ENCODE measurements around the gene RBM44. TPM values are rescaled to one million over a fixed set of nuclear protein-coding genes. Genes with fewer than 3 reads are reported as not detected.

The RBM44 gene
- total RNA-seq, 1 experiment from 2014 or later = 0.94 TPM

DNA sequence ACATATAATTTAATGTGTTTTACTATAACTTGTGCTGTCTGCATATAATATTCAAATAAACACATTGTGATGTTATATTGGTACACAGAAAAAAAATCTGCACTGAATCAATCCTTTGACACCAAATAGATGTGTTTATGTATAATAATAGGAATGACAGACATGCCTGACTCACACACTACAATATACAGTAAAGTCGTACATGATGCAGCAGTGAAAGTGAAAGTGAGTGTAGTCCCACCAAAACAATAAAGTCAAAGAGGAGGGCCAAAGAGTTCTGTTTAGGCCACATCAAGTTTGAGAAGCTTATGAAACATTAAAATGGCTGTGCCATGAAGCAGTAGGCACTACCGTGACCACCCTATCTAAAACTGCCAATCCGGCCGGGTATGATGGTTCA is 8.2 kb upstream of the RBM44 start:
- Histone ChIP-seq H3K79me2 (ENCODE audit: low read depth) (no peaks in the 10 kb centered on the region), H3F3A (ENCODE audit: insufficient read depth, low read depth) (peaks cover 15% of the 10 kb centered on the region), H3K4me1 (replicated peaks; ENCODE audit: insufficient read depth) (no peaks in the 10 kb centered on the region), H4K20me1 (ENCODE audit: insufficient read depth) (no peaks in the 10 kb centered on the region), H3K9me2 (ENCODE audit: insufficient read depth) (no peaks in the 10 kb centered on the region), H2AFZ (no peak overlapping the region), H3K4me3 (no peak overlapping the region), H3K4me2 (no peak overlapping the region), H3K9me3 (ENCODE audit: insufficient read depth, low read depth) (peaks cover 13% of the 10 kb centered on the region; the same call in 1 of the 2 replicates), H3K27ac (no peak overlapping the region), H3K36me3 (ENCODE audit: low read depth) (peaks cover 10% of the 10 kb centered on the region; the same call in 1 of the 2 replicates), H3K27me3 (ENCODE audit: insufficient read depth, low read depth) (no peaks in the 10 kb centered on the region)
- intact Hi-C loops (cut with micrococcal nuclease; ENCODE audit: unreplicated experiment) = no loop called here
- POLR2A ChIA-PET (ENCODE audit: unreplicated experiment) = interaction anchor here (0.6 kb wide), 1 partner anchor 272 kb away, joined by 3 read pairs; no protein-coding TSS in a partner anchor
- TF ChIP-seq, protein P1, sequence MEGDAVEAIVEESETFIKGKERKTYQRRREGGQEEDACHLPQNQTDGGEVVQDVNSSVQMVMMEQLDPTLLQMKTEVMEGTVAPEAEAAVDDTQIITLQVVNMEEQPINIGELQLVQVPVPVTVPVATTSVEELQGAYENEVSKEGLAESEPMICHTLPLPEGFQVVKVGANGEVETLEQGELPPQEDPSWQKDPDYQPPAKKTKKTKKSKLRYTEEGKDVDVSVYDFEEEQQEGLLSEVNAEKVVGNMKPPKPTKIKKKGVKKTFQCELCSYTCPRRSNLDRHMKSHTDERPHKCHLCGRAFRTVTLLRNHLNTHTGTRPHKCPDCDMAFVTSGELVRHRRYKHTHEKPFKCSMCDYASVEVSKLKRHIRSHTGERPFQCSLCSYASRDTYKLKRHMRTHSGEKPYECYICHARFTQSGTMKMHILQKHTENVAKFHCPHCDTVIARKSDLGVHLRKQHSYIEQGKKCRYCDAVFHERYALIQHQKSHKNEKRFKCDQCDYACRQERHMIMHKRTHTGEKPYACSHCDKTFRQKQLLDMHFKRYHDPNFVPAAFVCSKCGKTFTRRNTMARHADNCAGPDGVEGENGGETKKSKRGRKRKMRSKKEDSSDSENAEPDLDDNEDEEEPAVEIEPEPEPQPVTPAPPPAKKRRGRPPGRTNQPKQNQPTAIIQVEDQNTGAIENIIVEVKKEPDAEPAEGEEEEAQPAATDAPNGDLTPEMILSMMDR (conservative IDR thresholded peaks at IDR 0.05) = no peak
- TF ChIP-seq EZH2 (IDR thresholded peaks at IDR 0.05; ENCODE audit: low read depth) = no peak
- BruUV-seq (replicated peaks) = no TSS peak
- CTCF ChIA-PET = no interaction called here
- DNase-seq = no peak

DNA sequence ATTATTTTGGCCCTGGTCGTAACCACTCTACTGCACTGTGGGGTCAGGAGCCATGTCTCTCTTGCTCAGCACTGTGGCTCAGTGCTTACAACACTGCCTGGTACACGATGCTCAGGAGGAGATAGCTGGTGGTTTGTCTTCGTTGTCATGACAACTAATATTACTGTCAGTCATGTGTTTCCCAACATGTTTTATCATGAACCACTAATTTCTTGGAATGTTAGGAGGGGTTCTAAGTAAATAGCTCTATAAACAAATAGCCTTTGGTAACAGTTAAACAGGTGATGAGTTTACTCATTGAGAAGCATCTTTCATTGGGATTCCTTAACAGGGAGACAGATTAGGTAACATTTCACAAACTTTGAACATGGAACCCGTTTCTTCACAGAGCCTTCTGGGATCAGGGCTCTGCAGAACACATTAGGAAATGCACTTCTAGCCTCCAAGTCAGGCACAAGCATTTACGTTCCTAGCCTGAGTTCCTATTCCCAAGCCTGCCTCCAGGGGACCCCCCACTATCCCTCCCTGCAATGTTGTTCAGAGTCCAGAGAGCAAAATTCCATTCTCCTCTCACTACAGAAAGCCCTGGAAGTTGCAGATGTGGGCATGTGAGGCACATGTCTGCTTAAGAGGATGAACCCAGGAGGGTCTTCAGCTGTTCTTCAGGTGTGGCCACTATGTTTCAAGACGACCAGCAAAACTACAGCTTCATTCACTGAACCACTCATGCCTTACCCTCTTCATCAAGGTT is 6.4 kb upstream of the RBM44 start:
- peak in 1 of 2 experiments; percentile 59 for DNase-seq
- intact Hi-C loops (cut with micrococcal nuclease; ENCODE audit: unreplicated experiment) = no loop called here
- CTCF ChIA-PET = interaction anchor here (0.5 kb wide), 1 partner anchor 85 kb away, joined by 6 read pairs; no protein-coding TSS in a partner anchor
- no TSS peak for BruUV-seq (replicated peaks)
- H2AFZ ChIP-seq = no peak overlapping the region
- H3F3A ChIP-seq (ENCODE audit: insufficient read depth, low read depth) = peaks cover 15% of the 10 kb centered on the region
- no peaks in the 10 kb centered on the region for H3K27me3 ChIP-seq (ENCODE audit: insufficient read depth, low read depth)
- H3K4me3 ChIP-seq = no peak overlapping the region
- H3K4me2 ChIP-seq = no peak overlapping the region
- H3K9me3 ChIP-seq (ENCODE audit: insufficient read depth, low read depth) = peaks cover 4% of the 10 kb centered on the region; the same call in 1 of the 2 replicates
- H3K9me2 ChIP-seq (ENCODE audit: insufficient read depth) = no peaks in the 10 kb centered on the region
- peaks cover 4% of the 10 kb centered on the region; the same call in 1 of the 2 replicates for H3K36me3 ChIP-seq (ENCODE audit: low read depth)
- no peaks in the 10 kb centered on the region for H3K4me1 ChIP-seq (replicated peaks; ENCODE audit: insufficient read depth)
- POLR2A ChIA-PET (ENCODE audit: unreplicated experiment) = no interaction called here
- H3K79me2 ChIP-seq (ENCODE audit: low read depth) = no peaks in the 10 kb centered on the region
- H3K27ac ChIP-seq = no peak overlapping the region
- TF ChIP-seq, protein P1 (conservative IDR thresholded peaks at IDR 0.05) = no peak; the same call in 1 of the 2 replicates
- no peak for TF ChIP-seq EZH2 (IDR thresholded peaks at IDR 0.05; ENCODE audit: low read depth)
- H4K20me1 ChIP-seq (ENCODE audit: insufficient read depth) = no peaks in the 10 kb centered on the region

DNA sequence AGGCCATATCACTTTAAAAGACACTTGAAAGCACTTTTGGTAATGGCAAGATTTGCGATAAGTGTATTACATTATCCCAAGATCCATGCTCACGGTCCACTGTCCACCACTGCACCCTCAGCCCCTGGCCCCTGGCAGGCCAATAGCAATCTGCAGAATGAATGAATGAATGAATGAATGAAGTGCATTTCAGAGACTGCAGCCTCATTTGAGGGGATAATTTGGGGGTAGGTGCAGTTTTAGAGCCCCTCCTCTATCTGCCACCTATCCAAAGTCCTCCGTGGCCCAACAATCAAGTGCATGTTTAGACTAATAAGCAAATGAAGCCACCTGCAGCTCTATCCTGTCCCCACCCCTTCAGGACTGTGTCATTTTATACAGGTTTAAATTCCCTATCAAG is 1.3 kb upstream of the RBM44 start:
- H3K9me2 ChIP-seq (ENCODE audit: insufficient read depth) = no peaks in the 10 kb centered on the region
- H3K4me3 ChIP-seq = no peak overlapping the region
- no peaks in the 10 kb centered on the region for H3K9me3 ChIP-seq (ENCODE audit: insufficient read depth, low read depth)
- H3K27me3 ChIP-seq (ENCODE audit: insufficient read depth, low read depth) = no peaks in the 10 kb centered on the region
- H3K4me2 ChIP-seq = no peak overlapping the region
- no peak for TF ChIP-seq EZH2 (IDR thresholded peaks at IDR 0.05; ENCODE audit: low read depth)
- TF ChIP-seq, protein P1 (conservative IDR thresholded peaks at IDR 0.05) = no peak
- ChIA-PET POLR2A (ENCODE audit: unreplicated experiment) (no interaction called here), CTCF (no interaction called here)
- no peaks in the 10 kb centered on the region for H3K79me2 ChIP-seq (ENCODE audit: low read depth)
- H3K36me3 ChIP-seq (ENCODE audit: low read depth) = no peaks in the 10 kb centered on the region
- no peak overlapping the region for H3K27ac ChIP-seq
- intact Hi-C loops (cut with micrococcal nuclease; ENCODE audit: unreplicated experiment) = no loop called here
- no peak for DNase-seq
- peaks cover 7% of the 10 kb centered on the region; the same call in 1 of the 2 replicates for H3F3A ChIP-seq (ENCODE audit: insufficient read depth, low read depth)
- H4K20me1 ChIP-seq (ENCODE audit: insufficient read depth) = no peaks in the 10 kb centered on the region
- no TSS peak for BruUV-seq (replicated peaks)
- H2AFZ ChIP-seq = no peak overlapping the region
- H3K4me1 ChIP-seq (replicated peaks; ENCODE audit: insufficient read depth) = no peaks in the 10 kb centered on the region

Measured in PC-9 (cell line).